IMR-90 (cell line): ENCODE measurements around the gene CALN1. TPM values are rescaled to one million over a fixed set of nuclear protein-coding genes. Genes with fewer than 3 reads are reported as not detected.

Experiments
- ATAC-seq: fragments of 200-7000 bp; cut with Tn5 transposase; 2 replicates; pipeline ENCODE4 v1.9.1; 2020; ENCODE audit warnings: low read depth, mild to moderate bottlenecking, moderate library complexity
- BruUV-seq: library from RNA; stranded (reverse); fragments of 400-500 nt; replicated peaks from 2 replicates; lab custom pipeline; 2021; lab: Mats Ljungman, UMichigan
- CTCF ChIA-PET: fragments of 300-600 bp; formaldehyde crosslinking; extraction: SDS; loops from one replicate; lab custom pipeline; 2021; ENCODE audit warnings: antibody characterized with exemption; lab: Yijun Ruan, JAX
- POLR2A ChIA-PET: fragments of 300-600 bp; sonication (Branson Sonifier 250); formaldehyde crosslinking; loops from one replicate; lab custom pipeline; 2022; ENCODE audit warnings: antibody characterized with exemption; ENCODE audit not compliant: unreplicated experiment; lab: Charles Lee
- DNase-seq: peaks from one replicate; pipeline ENCODE4 v3.0.0; 2013
- H2AFZ ChIP-seq: replicated peaks from 2 replicates; pipeline ENCODE3; 2013; ENCODE audit warnings: low read length, mild to moderate bottlenecking; ENCODE audit not compliant: poor library complexity
- H2AK5ac ChIP-seq: 2 replicates; pipeline ENCODE4 v1.6.1; 2013; ENCODE audit warnings: low read depth, low read length, inconsistent platforms
- H2AK9ac ChIP-seq: replicated peaks from 2 replicates; pipeline ENCODE3; 2013; ENCODE audit warnings: mild to moderate bottlenecking, low read depth, low read length, moderate library complexity; ENCODE audit not compliant: poor library complexity
- H2BK120ac ChIP-seq: 2 replicates; pipeline ENCODE4 v1.6.1; 2013; ENCODE audit warnings: low read depth, low read length, inconsistent platforms
- H2BK15ac ChIP-seq: 3 replicates; pipeline ENCODE4 v1.6.1; 2013; ENCODE audit warnings: low read depth, low read length, inconsistent platforms
- H2BK20ac ChIP-seq: 2 replicates; pipeline ENCODE4 v1.6.1; 2013; ENCODE audit warnings: low read depth, mild to moderate bottlenecking, inconsistent platforms, low read length, moderate library complexity
- H2BK5ac ChIP-seq: 2 replicates; pipeline ENCODE4 v1.6.1; 2013; ENCODE audit warnings: mild to moderate bottlenecking, low read depth, low read length, inconsistent platforms; ENCODE audit not compliant: poor library complexity, severe bottlenecking
- H3K14ac ChIP-seq: replicated peaks from 2 replicates; pipeline ENCODE4 v1.6.1; 2013; ENCODE audit warnings: low read depth, low read length, inconsistent platforms
- H3K18ac ChIP-seq: 2 replicates; pipeline ENCODE4 v1.6.1; 2013; ENCODE audit warnings: low read depth, low read length, control low read depth
- H3K23ac ChIP-seq: 2 replicates; pipeline ENCODE4 v1.6.1; 2013; ENCODE audit warnings: low read depth, low read length, inconsistent platforms
- H3K27ac ChIP-seq: 2 replicates; pipeline ENCODE4 v1.5.1; 2013; ENCODE audit warnings: mild to moderate bottlenecking, control low read depth, low read length; ENCODE audit not compliant: insufficient read depth
- H3K27me3 ChIP-seq: 2 replicates; pipeline ENCODE4 v1.6.1; 2013; ENCODE audit warnings: low read length; ENCODE audit not compliant: control insufficient read depth, insufficient read depth
- H3K36me3 ChIP-seq: 2 replicates; pipeline ENCODE4 v1.6.1; 2013; ENCODE audit warnings: low read length, mixed read lengths; ENCODE audit not compliant: control insufficient read depth, insufficient read depth
- H3K4ac ChIP-seq: 2 replicates; pipeline ENCODE4 v1.6.1; 2013; ENCODE audit warnings: low read depth, low read length, inconsistent platforms
- H3K4me1 ChIP-seq: 2 replicates; pipeline ENCODE4 v1.6.1; 2013; ENCODE audit warnings: low read length, mixed read lengths; ENCODE audit not compliant: control insufficient read depth, insufficient read depth
- H3K4me2 ChIP-seq: 2 replicates; pipeline ENCODE4 v1.6.1; 2013; ENCODE audit warnings: low read depth, mild to moderate bottlenecking, control low read depth, low read length, moderate library complexity
- H3K4me3 ChIP-seq: 2 replicates; pipeline ENCODE4 v1.5.1; 2013; ENCODE audit warnings: low read depth, mild to moderate bottlenecking, control low read depth, low read length, moderate library complexity; ENCODE audit not compliant: insufficient read depth
- H3K56ac ChIP-seq: 2 replicates; pipeline ENCODE4 v1.6.1; 2013; ENCODE audit warnings: low read length, inconsistent platforms; ENCODE audit not compliant: insufficient read depth; ENCODE audit errors: extremely low read depth
- H3K79me1 ChIP-seq, 2 experiments: 2 replicates each; pipeline ENCODE4 v1.6.1; 2013; ENCODE audit warnings: low read length in 2 of 2, inconsistent platforms in 1 of 2, low read depth in 1 of 2
- H3K9ac ChIP-seq: 2 replicates; pipeline ENCODE4 v1.6.1; 2013; ENCODE audit warnings: low read depth, low read length, control low read depth
- H3K9me1 ChIP-seq: 2 replicates; pipeline ENCODE4 v1.6.1; 2013; ENCODE audit warnings: low read length, inconsistent platforms; ENCODE audit not compliant: insufficient read depth
- H3K9me3 ChIP-seq: 2 replicates; pipeline ENCODE4 v1.6.1; 2013; ENCODE audit warnings: low read length; ENCODE audit not compliant: control insufficient read depth, insufficient read depth
- H4K20me1 ChIP-seq: 2 replicates; pipeline ENCODE4 v1.6.1; 2013; ENCODE audit warnings: low read length, inconsistent platforms; ENCODE audit not compliant: insufficient read depth
- H4K5ac ChIP-seq: 2 replicates; pipeline ENCODE4 v1.6.1; 2013; ENCODE audit warnings: mild to moderate bottlenecking, low read depth, low read length, control low read depth
- H4K8ac ChIP-seq, 2 experiments: 2 replicates each; pipeline ENCODE4 v1.6.1; 2013; ENCODE audit warnings: low read depth in 2 of 2, low read length in 2 of 2, control low read depth in 1 of 2, inconsistent platforms in 1 of 2
- H4K91ac ChIP-seq: 2 replicates; pipeline ENCODE4 v1.6.1; 2013; ENCODE audit warnings: low read depth, low read length, inconsistent platforms; ENCODE audit not compliant: insufficient read depth
- BHLHE40 ChIP-seq: fragments of 150-350 bp; IDR thresholded peaks from 2 replicates; pipeline ENCODE4 v1.6.1; 2016; ENCODE audit warnings: mild to moderate bottlenecking, low read depth, low read length
- CEBPB ChIP-seq: IDR thresholded peaks from 2 replicates; pipeline ENCODE4 v1.6.1; 2012; ENCODE audit warnings: low read depth, low read length, improper control_type of control experiment
- CHD1 ChIP-seq: IDR thresholded peaks from 2 replicates; pipeline ENCODE4 v1.6.1; 2012; ENCODE audit warnings: low read depth, low read length, improper control_type of control experiment
- CTCF ChIP-seq: conservative IDR thresholded peaks from 2 replicates; pipeline ENCODE4 v1.5.1; 2012; ENCODE audit warnings: mild to moderate bottlenecking, low read depth, low read length, improper control_type of control experiment
- ELK1 ChIP-seq: fragments of 150-350 bp; IDR thresholded peaks from 2 replicates; pipeline ENCODE4 v1.6.1; 2016; ENCODE audit warnings: low read depth, mild to moderate bottlenecking, low read length, moderate library complexity, borderline replicate concordance
- FOS ChIP-seq: fragments of 150-350 bp; IDR thresholded peaks from 2 replicates; pipeline ENCODE4 v1.6.1; 2016; ENCODE audit warnings: low read depth, low read length
- MAFK ChIP-seq: IDR thresholded peaks from 2 replicates; pipeline ENCODE4 v1.6.1; 2012; ENCODE audit warnings: low read depth, low read length, improper control_type of control experiment
- MAZ ChIP-seq: IDR thresholded peaks from 2 replicates; pipeline ENCODE4 v1.6.1; 2012; ENCODE audit warnings: low read depth, mild to moderate bottlenecking, low read length, improper control_type of control experiment, moderate library complexity, borderline replicate concordance
- MXI1 ChIP-seq: IDR thresholded peaks from 2 replicates; pipeline ENCODE4 v1.6.1; 2012; ENCODE audit warnings: low read depth, mild to moderate bottlenecking, low read length, moderate library complexity, borderline replicate concordance
- NFE2L2 ChIP-seq: fragments of 150-350 bp; IDR thresholded peaks from 2 replicates; pipeline ENCODE4 v1.6.1; 2016; ENCODE audit warnings: low read depth, mild to moderate bottlenecking, low read length
- POLR2A ChIP-seq: IDR thresholded peaks from 2 replicates; pipeline ENCODE4 v1.6.1; 2012; ENCODE audit warnings: mild to moderate bottlenecking, low read depth, low read length
- RAD21 ChIP-seq: IDR thresholded peaks from 2 replicates; pipeline ENCODE4 v1.6.1; 2012; ENCODE audit warnings: low read length, improper control_type of control experiment
- RCOR1 ChIP-seq: IDR thresholded peaks from 2 replicates; pipeline ENCODE4 v1.6.1; 2012; ENCODE audit warnings: mild to moderate bottlenecking, low read length, improper control_type of control experiment; ENCODE audit not compliant: insufficient replicate concordance
- RFX5 ChIP-seq: IDR thresholded peaks from 2 replicates; pipeline ENCODE4 v1.8.0; 2012; ENCODE audit warnings: low read depth, mild to moderate bottlenecking, low read length, moderate library complexity
- SMC3 ChIP-seq: fragments of 150-350 bp; IDR thresholded peaks from 2 replicates; pipeline ENCODE4 v1.6.1; 2016; ENCODE audit warnings: low read depth, mild to moderate bottlenecking, antibody characterized with exemption, low read length, moderate library complexity
- USF2 ChIP-seq: fragments of 150-350 bp; IDR thresholded peaks from 2 replicates; pipeline ENCODE4 v1.6.1; 2017; ENCODE audit warnings: mild to moderate bottlenecking, antibody characterized with exemption, low read length, low read depth
- WGBS, 2 experiments: methylation state at CpG; one replicate each; pipeline versions ENCODE4 v1.1.5 to v1.1.7; 2013; ENCODE audit warnings: missing lambda C conversion rate in 2 of 2; ENCODE audit not compliant: insufficient read length in 1 of 2; ENCODE audit errors: extremely low coverage in 2 of 2; 5-methylcytosine and 5-hydroxymethylcytosine counted together
- dilution Hi-C: fragments of 300-500 bp; cut with HindIII; formaldehyde crosslinking; loops from one replicate; pipeline ENCODE4 v1.14.3; 2018; ENCODE audit warnings: low sequenced_read_pairs; ENCODE audit not compliant: unreplicated experiment
- in situ Hi-C: fragments of 300-500 bp; cut with MboI; formaldehyde crosslinking; loops from 3 replicates; pipeline ENCODE4 v1.14.3; 2019; ENCODE audit warnings: low sequenced_read_pairs, inconsistent platforms, mixed read lengths
- intact Hi-C: fragments of 100-400 bp; cut with micrococcal nuclease; formaldehyde crosslinking; loops from 2 replicates; pipeline ENCODE4 v1.10.0; 2022
- polyA plus RNA-seq, 3 experiments: library from polyadenylated mRNA; depleted of rRNA; stranded (reverse); fragments of >200 nt; gene quantifications; 2 replicates each; pipeline ENCODE4 v1.2.3, GENCODE V29; 2012; ENCODE audit warnings: low replicate concordance in 1 of 3
- total RNA-seq: library from RNA; depleted of rRNA; stranded (reverse); fragments of >200 nt; gene quantifications from 2 replicates; pipeline ENCODE4 v1.2.3, GENCODE V29; 2012

CALN1 gene
- total and polyA plus RNA-seq, 2 of the 4 experiments (the other 2 are of a cell fraction), result not detected

- no TSS peak for BruUV-seq
- Histone ChIP-seq H2BK20ac (no peak overlapping the region), H3K4me3 (no peak overlapping the region), H3K56ac (no peak overlapping the region), H3K4ac (no peak overlapping the region), H3K79me1 (no peaks in the 10 kb centered on the region), H3K27ac (no peak overlapping the region), H2AK9ac (no peak overlapping the region), H3K4me1 (no peaks in the 10 kb centered on the region), H3K36me3 (no peaks in the 10 kb centered on the region), H4K91ac (no peak overlapping the region), H3K14ac (no peak overlapping the region), H4K5ac (no peak overlapping the region), H3K9ac (no peak overlapping the region), H3K9me1 (no peaks in the 10 kb centered on the region), H2BK15ac (no peak overlapping the region), H2BK120ac (no peak overlapping the region), H4K8ac (no peak overlapping the region), H4K20me1 (no peaks in the 10 kb centered on the region), H3K23ac (no peak overlapping the region), H3K9me3 (peaks cover 11% of the 10 kb centered on the region), H3K18ac (no peak overlapping the region), H3K27me3 (no peaks in the 10 kb centered on the region), H2BK5ac (no peak overlapping the region), H3K4me2 (no peak overlapping the region), H2AK5ac (no peak overlapping the region), H2AFZ (no peak overlapping the region)
- dilution Hi-C loops, result no loop called here
- ATAC-seq (no peak), DNase-seq (no peak)
- no CpG with 5 or more reads among the region's 5 CpGs for WGBS, 2 experiments
- in situ Hi-C loops, result no loop called here
- ChIA-PET POLR2A (no interaction called here), CTCF (no interaction called here)
- TF ChIP-seq RCOR1 (no peak), USF2 (no peak), SMC3 (no peak), POLR2A (no peak), CEBPB (no peak), CTCF (no peak), MXI1 (no peak), ELK1 (no peak), MAFK (no peak), RAD21 (no peak), NFE2L2 (no peak), BHLHE40 (no peak), MAZ (no peak), RFX5 (no peak), CHD1 (no peak), FOS (no peak)
- intact Hi-C loops, result no loop called here
Measured at GRCh38 chr7:72313906-72314305, 98.2 kb downstream of the CALN1 start.
